K562 (cell line): ENCODE results near the gene B4GALNT3. TPM values are rescaled to one million over a fixed set of nuclear protein-coding genes. Genes with fewer than 3 reads are reported as not detected.
A peak's percentile ranks its signal among the peaks of the same experiment; 100 is the strongest.

Experiments
- ATAC-seq: fragments of 200-7000 bp; cut with Tn5 transposase; 3 replicates; pipeline ENCODE4 v1.9.1; 2020; ENCODE audit warnings: moderate library complexity
- BruUV-seq: library from RNA; stranded (reverse); fragments of 400-500 nt; replicated peaks from 2 replicates; lab custom pipeline; 2021; lab: Mats Ljungman, UMichigan
- CTCF ChIA-PET: fragments of 300-600 bp; formaldehyde crosslinking; extraction: SDS; loops from one replicate; lab custom pipeline; 2021; ENCODE audit warnings: low intra/inter-chr PET ratio; lab: Yijun Ruan, JAX
- POLR2A ChIA-PET: fragments of 300-600, 350-650 bp; sonication (Branson Sonifier 250); formaldehyde crosslinking; extraction: SDS; loops from one replicate; lab custom pipeline; 2021; ENCODE audit warnings: antibody characterized with exemption, inconsistent platforms; lab: Yijun Ruan, JAX
- DNase-seq, 4 experiments: peaks; one replicate each; pipeline versions ENCODE4 v3.0.0 to v3.0.0-alpha.2; 2011 to 2018; ENCODE audit warnings: low spot score in 3 of 4, mixed read lengths in 3 of 4; ENCODE audit errors: extremely low read depth in 1 of 4
- FAIRE-seq: peaks from 2 replicates; lab custom pipeline; 2011; peaks lifted over from hg19 to GRCh38; lab: Jason Lieb, UNC
- H2AFZ ChIP-seq: 2 replicates; pipeline ENCODE4 v1.6.0; 2011; ENCODE audit warnings: low read depth, low read length, control low read depth, inconsistent platforms
- H3K27ac ChIP-seq: fragments of 200-600 bp; 3 replicates; pipeline ENCODE4 v1.8.0; 2011; ENCODE audit warnings: low read depth, mild to moderate bottlenecking, control low read depth, inconsistent platforms, low read length, moderate library complexity, mixed read lengths; ENCODE audit errors: extremely low read depth
- H3K27me3 ChIP-seq, 2 experiments: fragments of 300-600 bp in 1 of 2; 2 replicates in 1 of 2; 3 replicates in 1 of 2; pipeline versions ENCODE4 v1.6.0 to v1.8.0; 2011; ENCODE audit warnings: inconsistent platforms in 2 of 2, low read length in 2 of 2, mild to moderate bottlenecking in 1 of 2, mixed read lengths in 1 of 2, moderate library complexity in 1 of 2; ENCODE audit not compliant: control insufficient read depth in 2 of 2, insufficient read depth in 2 of 2
- H3K36me3 ChIP-seq: fragments of 300-600 bp; 3 replicates; pipeline ENCODE4 v1.8.0; 2011; ENCODE audit warnings: mild to moderate bottlenecking, low read length, inconsistent platforms; ENCODE audit not compliant: control insufficient read depth, insufficient read depth
- H3K4me1 ChIP-seq, 2 experiments: fragments of 200-600 bp in 1 of 2; replicated peaks in 1 of 2; 2 replicates in 1 of 2; 3 replicates in 1 of 2; pipeline versions ENCODE4 v1.5.1 to v1.8.0; 2011; ENCODE audit warnings: inconsistent platforms in 2 of 2, low read length in 2 of 2, mild to moderate bottlenecking in 1 of 2, mixed read lengths in 1 of 2, moderate library complexity in 1 of 2; ENCODE audit not compliant: control insufficient read depth in 2 of 2, insufficient read depth in 2 of 2
- H3K4me2 ChIP-seq: 2 replicates; pipeline ENCODE4 v1.6.1; 2011; ENCODE audit warnings: low read length, control low read depth, inconsistent platforms, mixed read lengths; ENCODE audit not compliant: insufficient read depth
- H3K4me3 ChIP-seq: fragments of 200-600 bp; sonication (generic), shearing (Covaris generic); 2 replicates; pipeline ENCODE4 v1.5.1; 2016; ENCODE audit warnings: control low read depth, inconsistent platforms
- H3K79me2 ChIP-seq: fragments of 200-600 bp; 3 replicates; pipeline ENCODE4 v1.8.0; 2011; ENCODE audit warnings: low read length, inconsistent platforms; ENCODE audit not compliant: control insufficient read depth, insufficient read depth
- H3K9ac ChIP-seq, 2 experiments: 2 replicates each; pipeline versions ENCODE4 v1.6.0 to v1.6.1; 2011; ENCODE audit warnings: low read depth in 2 of 2, low read length in 2 of 2, control low read depth in 1 of 2, inconsistent platforms in 1 of 2, mild to moderate bottlenecking in 1 of 2, mixed read lengths in 1 of 2; ENCODE audit not compliant: insufficient read depth in 1 of 2
- H3K9me1 ChIP-seq: one replicate; pipeline ENCODE4 v1.6.0; 2011; ENCODE audit warnings: inconsistent platforms, mild to moderate bottlenecking, low read length, moderate library complexity; ENCODE audit not compliant: control insufficient read depth, insufficient read depth
- H3K9me3 ChIP-seq: replicated peaks from 2 replicates; pipeline ENCODE4 v1.5.1; 2011; ENCODE audit warnings: low read depth, low read length, inconsistent platforms; ENCODE audit not compliant: control insufficient read depth, insufficient read depth
- H4K20me1 ChIP-seq: replicated peaks from 2 replicates; pipeline ENCODE4 v1.6.1; 2011; ENCODE audit warnings: low read length, inconsistent platforms, mixed read lengths; ENCODE audit not compliant: control insufficient read depth, insufficient read depth
- CBX2 ChIP-seq: fragments of 200-600 bp; sonication (generic); IDR thresholded peaks from one replicate; pipeline ENCODE4 v1.6.1; 2012; ENCODE audit warnings: mild to moderate bottlenecking, low read length, inconsistent platforms; ENCODE audit not compliant: insufficient read depth, poor library complexity, severe bottlenecking
- EZH2 ChIP-seq: IDR thresholded peaks from 2 replicates; pipeline ENCODE4 v1.6.1; 2012; ENCODE audit warnings: low read depth, mild to moderate bottlenecking, inconsistent platforms, low read length, borderline replicate concordance
- FOXM1 ChIP-seq, 2 experiments: fragments of 450-650 bp in 1 of 2; sonication (generic) in 1 of 2; formaldehyde crosslinking in 1 of 2; IDR thresholded peaks; 2 replicates each; pipeline versions ENCODE4 v1.6.1 to v1.9.0; 2017 to 2022; ENCODE audit warnings: low read depth in 2 of 2, mild to moderate bottlenecking in 2 of 2, missing genetic modification reagents in 1 of 2, moderate library complexity in 1 of 2
- MAZ ChIP-seq, 2 experiments: fragments of 450-650 bp in 1 of 2; sonication (generic) in 1 of 2; formaldehyde crosslinking; IDR thresholded peaks in 1 of 2; conservative IDR thresholded peaks in 1 of 2; 2 replicates each; pipeline versions ENCODE4 v1.4.0 to v1.5.0; 2020; ENCODE audit warnings: mild to moderate bottlenecking in 1 of 2, missing genetic modification reagents in 1 of 2
- POLR2A ChIP-seq: fragments of 450-650 bp; conservative IDR thresholded peaks from 2 replicates; pipeline ENCODE4 v1.6.1; 2016
- WGBS: fragments of 100-300 bp; shearing (Covaris generic); methylation state at CpG from one replicate; pipeline ENCODE4 v1.1.6; 2016; ENCODE audit warnings: low coverage, mixed read lengths; ENCODE audit not compliant: insufficient coverage; ENCODE audit errors: missing lambda C conversion rate; 5-methylcytosine and 5-hydroxymethylcytosine counted together
- in situ Hi-C: fragments of 300-500 bp; cut with MboI; formaldehyde crosslinking; loops from 4 replicates; pipeline ENCODE4 v1.15.0; 2018; ENCODE audit warnings: inconsistent platforms, mixed read lengths
- intact Hi-C: fragments of 100-400 bp; cut with micrococcal nuclease; formaldehyde crosslinking; loops from 2 replicates; pipeline ENCODE4 v1.14.2; 2022
- polyA plus RNA-seq, 8 experiments: library from polyadenylated mRNA; depleted of rRNA in 4 of 8; stranded (reverse) in 5 of 8; unstranded in 3 of 8; fragments of >200 nt; fragmentation: Nextera tagmentation in 2 of 8; fragmentation: Illumina TruSeq in 1 of 8; extraction: Ambion mirVana in 2 of 8; extraction: Trizol in 1 of 8; gene quantifications; 2 replicates each; pipeline versions ENCODE4 v1.2.1 to v1.2.3, GENCODE V29; 2011 to 2014; ENCODE audit warnings: inconsistent platforms in 1 of 8, missing spikeins in 1 of 8
- total RNA-seq, 7 experiments: library from RNA; depleted of rRNA in 6 of 7; stranded (reverse); fragments of >200 nt in 6 of 7; fragmentation: Illumina TruSeq in 2 of 7; extraction: Trizol in 2 of 7; gene quantifications; 2 replicates each; pipeline versions ENCODE4 v1.2.1 to v1.2.3, GENCODE V29; 2011 to 2021; ENCODE audit warnings: low replicate concordance in 1 of 7
- TF ChIP-seq, protein P1 (sequence below): sonication (generic); formaldehyde crosslinking; IDR thresholded peaks from 2 replicates; pipeline ENCODE4 v1.8.0; 2022; ENCODE audit warnings: missing genetic modification reagents, mild to moderate bottlenecking, moderate library complexity, borderline replicate concordance
- TF ChIP-seq, protein P2 (sequence below): fragments of 250-450 bp; sonication (Bioruptor Pico); IDR thresholded peaks from 2 replicates; pipeline ENCODE4 v1.5.0; 2021

B4GALNT3 gene
- total and polyA plus RNA-seq, 9 of the 15 experiments (the other 6 are each of a cell fraction or from before 2014, with no cell fraction given) = 0.04 to 0.36 (median 0.10) TPM; not detected in 6

DNA sequence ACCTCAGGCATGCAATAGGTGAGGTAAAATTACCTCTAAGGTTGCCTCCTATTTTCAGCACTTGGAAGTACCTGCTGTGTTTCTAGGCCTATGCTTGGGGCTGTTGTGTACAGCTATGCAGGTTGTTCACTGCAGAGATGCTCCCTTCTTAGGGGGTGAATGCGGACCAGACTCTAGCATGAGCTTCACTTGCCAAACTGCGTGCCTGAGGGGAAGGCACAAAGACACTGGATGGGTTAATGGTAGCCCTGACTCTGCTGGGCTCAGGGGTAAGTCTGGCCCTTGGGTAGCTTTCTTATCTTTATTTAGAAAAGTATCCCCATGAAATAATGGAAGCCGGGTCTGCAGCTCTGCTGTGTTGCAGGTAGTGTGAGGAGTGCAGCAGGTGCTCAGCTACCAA, 35.7 kb downstream of the B4GALNT3 start (continued):
- TF ChIP-seq, protein P1, sequence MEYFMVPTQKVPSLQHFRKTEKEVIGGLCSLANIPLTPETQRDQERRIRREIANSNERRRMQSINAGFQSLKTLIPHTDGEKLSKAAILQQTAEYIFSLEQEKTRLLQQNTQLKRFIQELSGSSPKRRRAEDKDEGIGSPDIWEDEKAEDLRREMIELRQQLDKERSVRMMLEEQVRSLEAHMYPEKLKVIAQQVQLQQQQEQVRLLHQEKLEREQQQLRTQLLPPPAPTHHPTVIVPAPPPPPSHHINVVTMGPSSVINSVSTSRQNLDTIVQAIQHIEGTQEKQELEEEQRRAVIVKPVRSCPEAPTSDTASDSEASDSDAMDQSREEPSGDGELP (CRISPR knock-in tag) = no peak
- TF ChIP-seq FOXM1 (IDR thresholded peaks at IDR 0.05; ENCODE audit: low read depth) (no peak), FOXM1 (CRISPR knock-in tag; IDR thresholded peaks at IDR 0.05; ENCODE audit: low read depth) (no peak)

GRCh38 chr12:496736-497135, 37.0 kb downstream of the B4GALNT3 start:
- CTCF ChIA-PET = no interaction called here
- Histone ChIP-seq H3K4me1 (no peaks in the 10 kb centered on the region), H3K27me3 (peaks cover 32 to 38% of the 10 kb centered on the region in 2 experiments), H3K4me2 (no peak overlapping the region), H3K79me2 (no peaks in the 10 kb centered on the region), H3K4me3 (no peak overlapping the region), H3K9me3 (no peaks in the 10 kb centered on the region), H3K9ac (no peak overlapping the region), H4K20me1 (no peaks in the 10 kb centered on the region; the same call in 1 of the 2 replicates), H3K36me3 (no peaks in the 10 kb centered on the region), H3K9me1 (no peaks in the 10 kb centered on the region), H2AFZ (no peak overlapping the region), H3K27ac (no peak overlapping the region)
- in situ Hi-C loops (no loop called here), intact Hi-C loops (no loop called here)
- DNase-seq (no peak), ATAC-seq (no peak), FAIRE-seq (no peak)
- TF ChIP-seq CBX2 (peak; percentile 66), POLR2A (no peak), EZH2 (0 out of 2 replicates have a peak, but pooled peaks have one; percentile 36), MAZ (CRISPR knock-in tag; conservative IDR thresholded peaks at IDR 0.05 in 1 of 2, IDR thresholded peaks at IDR 0.05 in 1 of 2) (no peak)
- TF ChIP-seq, protein P2, sequence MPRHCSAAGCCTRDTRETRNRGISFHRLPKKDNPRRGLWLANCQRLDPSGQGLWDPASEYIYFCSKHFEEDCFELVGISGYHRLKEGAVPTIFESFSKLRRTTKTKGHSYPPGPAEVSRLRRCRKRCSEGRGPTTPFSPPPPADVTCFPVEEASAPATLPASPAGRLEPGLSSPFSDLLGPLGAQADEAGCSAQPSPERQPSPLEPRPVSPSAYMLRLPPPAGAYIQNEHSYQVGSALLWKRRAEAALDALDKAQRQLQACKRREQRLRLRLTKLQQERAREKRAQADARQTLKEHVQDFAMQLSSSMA (CRISPR knock-in tag) = no peak
- BruUV-seq = no TSS peak
- WGBS = 14% methylated on average over 11 of the region's 11 CpGs
- POLR2A ChIA-PET = no interaction called here
